Neural cell (in vitro differentiated cells): ENCODE results near the gene SLC3A2. TPM values are rescaled to one million over a fixed set of nuclear protein-coding genes. Genes with fewer than 3 reads are reported as not detected.
"Not testable (repeated sequence)": the region's sequence is repeated elsewhere in the genome, so short reads cannot be mapped to it uniquely, and the experiment has no call there.

Experiments used
- H2AFZ ChIP-seq: fragments of 200-600, 300-800 bp; sonication (generic), shearing (Covaris generic); 2 replicates; pipeline ENCODE4 v1.6.0; 2014; ENCODE audit warnings: low read depth, mild to moderate bottlenecking, antibody characterized with exemption, low read length, moderate library complexity
- H3F3A ChIP-seq: fragments of 200-600 bp; shearing (Covaris generic); 2 replicates; pipeline ENCODE4 v1.6.1; 2016; ENCODE audit warnings: mild to moderate bottlenecking, moderate library complexity, mixed read lengths, antibody characterized with exemption, low read length; ENCODE audit not compliant: insufficient read depth, poor library complexity, severe bottlenecking
- H3K27ac ChIP-seq: fragments of 200-600, 300-800 bp; sonication (generic), shearing (Covaris generic); 2 replicates; pipeline ENCODE4 v1.5.1; 2014; ENCODE audit warnings: mild to moderate bottlenecking, low read length, moderate library complexity
- H3K27me3 ChIP-seq: fragments of 300-800, 200-600 bp; sonication (generic), shearing (Covaris generic); 2 replicates; pipeline ENCODE4 v1.6.0; 2014; ENCODE audit warnings: mild to moderate bottlenecking, low read depth, low read length, moderate library complexity; ENCODE audit not compliant: insufficient read depth
- H3K36me3 ChIP-seq: fragments of 300-800, 200-600 bp; sonication (generic), shearing (Covaris generic); 2 replicates; pipeline ENCODE4 v1.5.1; 2014; ENCODE audit warnings: mild to moderate bottlenecking, antibody characterized with exemption, low read length, moderate library complexity; ENCODE audit not compliant: insufficient read depth
- H3K4me2 ChIP-seq: fragments of 300-800, 200-600 bp; sonication (generic), shearing (Covaris generic); 2 replicates; pipeline ENCODE4 v1.6.0; 2014; ENCODE audit warnings: mild to moderate bottlenecking, low read length
- H3K4me3 ChIP-seq: fragments of 300-800, 200-600 bp; sonication (generic), shearing (Covaris generic); 2 replicates; pipeline ENCODE4 v1.5.1; 2014; ENCODE audit warnings: mild to moderate bottlenecking, low read length, moderate library complexity
- H3K79me2 ChIP-seq: fragments of 200-600 bp; shearing (Covaris generic); replicated peaks from 2 replicates; pipeline ENCODE4 v1.6.0; 2014; ENCODE audit warnings: mild to moderate bottlenecking, low read length, moderate library complexity; ENCODE audit not compliant: insufficient read depth
- H3K9ac ChIP-seq: fragments of 300-800, 200-600 bp; sonication (generic), shearing (Covaris generic); 2 replicates; pipeline ENCODE4 v1.6.1; 2016; ENCODE audit warnings: mild to moderate bottlenecking, low read length, mixed read lengths
- H3K9me2 ChIP-seq: fragments of 200-600 bp; shearing (Covaris generic); 2 replicates; pipeline ENCODE4 v1.6.1; 2016; ENCODE audit warnings: mild to moderate bottlenecking, low read length, mixed read lengths; ENCODE audit not compliant: insufficient read depth
- H3K9me3 ChIP-seq: fragments of 200-600, 300-800 bp; sonication (generic), shearing (Covaris generic); 2 replicates; pipeline ENCODE4 v1.6.1; 2016; ENCODE audit warnings: mild to moderate bottlenecking, mixed run types, low read length, moderate library complexity, mixed read lengths
- H4K20me1 ChIP-seq: fragments of 200-600 bp; shearing (Covaris generic); 2 replicates; pipeline ENCODE4 v1.6.1; 2016; ENCODE audit warnings: mild to moderate bottlenecking, mixed run types; ENCODE audit not compliant: insufficient read depth
- EP300 ChIP-seq: fragments of 450-650 bp; conservative IDR thresholded peaks from 2 replicates; pipeline ENCODE4 v1.6.1; 2014; ENCODE audit warnings: antibody characterized with exemption, mild to moderate bottlenecking, moderate library complexity; ENCODE audit not compliant: poor library complexity, severe bottlenecking
- EZH2 ChIP-seq: fragments of 200-600, 300-800 bp; shearing (Covaris generic), sonication (generic); IDR thresholded peaks from 2 replicates; pipeline ENCODE4 v1.6.1; 2014; ENCODE audit warnings: antibody characterized with exemption, low read length, borderline replicate concordance, mild to moderate bottlenecking; ENCODE audit not compliant: insufficient read depth, poor library complexity, severe bottlenecking
- MXI1 ChIP-seq: fragments of 450-650 bp; conservative IDR thresholded peaks from 2 replicates; pipeline ENCODE4 v1.6.1; 2014; ENCODE audit warnings: antibody characterized with exemption, mild to moderate bottlenecking; ENCODE audit not compliant: poor library complexity, severe bottlenecking
- POLR2AphosphoS5 ChIP-seq: IDR thresholded peaks from 2 replicates; pipeline ENCODE4 v1.6.1; 2012
- RAD21 ChIP-seq: fragments of 450-650 bp; conservative IDR thresholded peaks from 2 replicates; pipeline ENCODE4 v1.6.1; 2014; ENCODE audit warnings: antibody characterized with exemption, mild to moderate bottlenecking, moderate library complexity
- SMC3 ChIP-seq: fragments of 450-650 bp; conservative IDR thresholded peaks from 2 replicates; pipeline ENCODE4 v1.6.1; 2014; ENCODE audit warnings: antibody characterized with exemption, mild to moderate bottlenecking, moderate library complexity; ENCODE audit not compliant: poor library complexity
- TAF1 ChIP-seq: IDR thresholded peaks from 2 replicates; pipeline ENCODE4 v1.6.1; 2012; ENCODE audit warnings: low read depth
- polyA plus RNA-seq: library from polyadenylated mRNA; depleted of rRNA; stranded (reverse); fragments of >200 nt; gene quantifications from 2 replicates; pipeline ENCODE4 v1.2.3, GENCODE V29; 2014
- TF ChIP-seq, protein P1 (sequence below): fragments of 450-650 bp; IDR thresholded peaks from 2 replicates; pipeline ENCODE4 v1.5.1; 2014; ENCODE audit warnings: antibody characterized with exemption, mild to moderate bottlenecking, moderate library complexity; ENCODE audit not compliant: poor library complexity, severe bottlenecking
- TF ChIP-seq, protein P2 (sequence below): IDR thresholded peaks from 2 replicates; pipeline ENCODE4 v1.6.1; 2012; ENCODE audit warnings: borderline replicate concordance

The SLC3A2 gene
- polyA plus RNA-seq, 1 donor from 2014 or later: 176 TPM

DNA sequence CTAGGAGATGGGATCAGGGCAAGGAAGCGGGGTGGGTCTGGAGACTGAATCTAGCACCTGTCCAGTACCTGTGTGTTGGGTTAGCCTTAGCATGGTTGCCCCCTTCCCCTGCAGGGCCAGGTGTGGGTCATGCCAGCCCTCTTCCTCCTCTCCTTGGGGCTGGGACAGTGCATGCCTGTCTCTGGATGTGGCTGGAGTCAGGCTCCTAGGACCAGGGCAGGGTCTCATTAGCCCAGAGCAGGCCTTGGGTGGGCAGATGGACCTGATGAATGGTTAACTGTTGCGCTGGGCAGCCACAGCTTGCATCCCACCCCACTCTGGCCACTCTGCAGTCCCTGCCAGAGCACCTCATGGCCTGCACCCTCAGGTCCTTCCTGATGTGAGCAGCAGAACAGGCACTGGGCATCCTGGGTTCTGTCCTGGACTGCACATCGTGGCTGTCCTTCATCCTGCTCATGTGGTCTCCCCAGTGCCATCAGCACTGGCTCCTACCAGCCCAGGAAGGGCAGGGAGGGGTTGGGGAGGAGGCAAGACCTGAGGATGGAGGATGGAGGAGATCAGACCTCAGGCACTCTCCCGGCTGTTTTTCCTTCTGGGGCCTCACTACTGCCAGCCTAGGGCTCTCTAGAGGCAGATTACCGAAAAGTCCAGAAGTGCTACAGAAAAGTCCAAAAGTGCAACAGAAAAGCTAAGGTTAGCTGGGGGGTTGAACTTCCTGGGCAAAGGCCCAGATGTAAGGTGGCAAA lies 53.2 kb downstream of the SLC3A2 start:
- TF ChIP-seq TAF1: no peak
- no peak for TF ChIP-seq EZH2
- no peak for TF ChIP-seq RAD21
- TF ChIP-seq MXI1: no peak
- TF ChIP-seq POLR2AphosphoS5: no peak
- TF ChIP-seq, protein P1, sequence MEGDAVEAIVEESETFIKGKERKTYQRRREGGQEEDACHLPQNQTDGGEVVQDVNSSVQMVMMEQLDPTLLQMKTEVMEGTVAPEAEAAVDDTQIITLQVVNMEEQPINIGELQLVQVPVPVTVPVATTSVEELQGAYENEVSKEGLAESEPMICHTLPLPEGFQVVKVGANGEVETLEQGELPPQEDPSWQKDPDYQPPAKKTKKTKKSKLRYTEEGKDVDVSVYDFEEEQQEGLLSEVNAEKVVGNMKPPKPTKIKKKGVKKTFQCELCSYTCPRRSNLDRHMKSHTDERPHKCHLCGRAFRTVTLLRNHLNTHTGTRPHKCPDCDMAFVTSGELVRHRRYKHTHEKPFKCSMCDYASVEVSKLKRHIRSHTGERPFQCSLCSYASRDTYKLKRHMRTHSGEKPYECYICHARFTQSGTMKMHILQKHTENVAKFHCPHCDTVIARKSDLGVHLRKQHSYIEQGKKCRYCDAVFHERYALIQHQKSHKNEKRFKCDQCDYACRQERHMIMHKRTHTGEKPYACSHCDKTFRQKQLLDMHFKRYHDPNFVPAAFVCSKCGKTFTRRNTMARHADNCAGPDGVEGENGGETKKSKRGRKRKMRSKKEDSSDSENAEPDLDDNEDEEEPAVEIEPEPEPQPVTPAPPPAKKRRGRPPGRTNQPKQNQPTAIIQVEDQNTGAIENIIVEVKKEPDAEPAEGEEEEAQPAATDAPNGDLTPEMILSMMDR: no peak
- no peak for TF ChIP-seq EP300
- TF ChIP-seq SMC3: no peak
- TF ChIP-seq, protein P2, sequence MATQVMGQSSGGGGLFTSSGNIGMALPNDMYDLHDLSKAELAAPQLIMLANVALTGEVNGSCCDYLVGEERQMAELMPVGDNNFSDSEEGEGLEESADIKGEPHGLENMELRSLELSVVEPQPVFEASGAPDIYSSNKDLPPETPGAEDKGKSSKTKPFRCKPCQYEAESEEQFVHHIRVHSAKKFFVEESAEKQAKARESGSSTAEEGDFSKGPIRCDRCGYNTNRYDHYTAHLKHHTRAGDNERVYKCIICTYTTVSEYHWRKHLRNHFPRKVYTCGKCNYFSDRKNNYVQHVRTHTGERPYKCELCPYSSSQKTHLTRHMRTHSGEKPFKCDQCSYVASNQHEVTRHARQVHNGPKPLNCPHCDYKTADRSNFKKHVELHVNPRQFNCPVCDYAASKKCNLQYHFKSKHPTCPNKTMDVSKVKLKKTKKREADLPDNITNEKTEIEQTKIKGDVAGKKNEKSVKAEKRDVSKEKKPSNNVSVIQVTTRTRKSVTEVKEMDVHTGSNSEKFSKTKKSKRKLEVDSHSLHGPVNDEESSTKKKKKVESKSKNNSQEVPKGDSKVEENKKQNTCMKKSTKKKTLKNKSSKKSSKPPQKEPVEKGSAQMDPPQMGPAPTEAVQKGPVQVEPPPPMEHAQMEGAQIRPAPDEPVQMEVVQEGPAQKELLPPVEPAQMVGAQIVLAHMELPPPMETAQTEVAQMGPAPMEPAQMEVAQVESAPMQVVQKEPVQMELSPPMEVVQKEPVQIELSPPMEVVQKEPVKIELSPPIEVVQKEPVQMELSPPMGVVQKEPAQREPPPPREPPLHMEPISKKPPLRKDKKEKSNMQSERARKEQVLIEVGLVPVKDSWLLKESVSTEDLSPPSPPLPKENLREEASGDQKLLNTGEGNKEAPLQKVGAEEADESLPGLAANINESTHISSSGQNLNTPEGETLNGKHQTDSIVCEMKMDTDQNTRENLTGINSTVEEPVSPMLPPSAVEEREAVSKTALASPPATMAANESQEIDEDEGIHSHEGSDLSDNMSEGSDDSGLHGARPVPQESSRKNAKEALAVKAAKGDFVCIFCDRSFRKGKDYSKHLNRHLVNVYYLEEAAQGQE: no peak
- Histone ChIP-seq H3F3A (no peaks in the 10 kb centered on the region), H3K4me2 (no peak overlapping the region), H2AFZ (no peak overlapping the region), H4K20me1 (no peaks in the 10 kb centered on the region), H3K79me2 (no peaks in the 10 kb centered on the region), H3K9me3 (no peaks in the 10 kb centered on the region), H3K9ac (no peak overlapping the region), H3K27me3 (no peaks in the 10 kb centered on the region), H3K9me2 (no peaks in the 10 kb centered on the region), H3K4me3 (no peak overlapping the region), H3K27ac (no peak overlapping the region), H3K36me3 (no peaks in the 10 kb centered on the region)

DNA sequence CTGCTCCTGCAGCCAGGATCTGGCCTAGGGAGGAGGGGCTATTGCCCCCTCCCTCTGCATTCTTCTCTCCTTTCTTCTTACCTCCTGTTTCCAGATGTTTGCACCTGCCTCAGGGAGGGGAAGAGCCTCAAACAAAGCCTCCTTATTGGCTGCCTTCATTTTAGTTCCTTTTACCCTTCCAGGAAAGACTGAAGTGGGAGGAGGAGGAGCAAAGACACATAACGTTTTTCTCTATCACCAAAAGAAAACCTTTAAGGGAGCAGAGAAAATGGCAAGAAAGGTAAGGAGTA lies 53.7 kb downstream of the SLC3A2 start:
- Histone ChIP-seq H3K4me3 (no peak overlapping the region), H3K4me2 (no peak overlapping the region), H3K27ac (no peak overlapping the region), H2AFZ (no peak overlapping the region), H3K9ac (no peak overlapping the region), H3K79me2 (no peaks in the 10 kb centered on the region), H3K9me3 (no peaks in the 10 kb centered on the region), H3K9me2 (no peaks in the 10 kb centered on the region), H3K36me3 (no peaks in the 10 kb centered on the region), H4K20me1 (no peaks in the 10 kb centered on the region), H3K27me3 (no peaks in the 10 kb centered on the region), H3F3A (no peaks in the 10 kb centered on the region)
- no peak for TF ChIP-seq POLR2AphosphoS5
- no peak for TF ChIP-seq MXI1
- no peak for TF ChIP-seq EP300
- TF ChIP-seq, protein P2: no peak
- no peak for TF ChIP-seq EZH2
- no peak for TF ChIP-seq SMC3
- TF ChIP-seq, protein P1: no peak
- no peak for TF ChIP-seq RAD21
- TF ChIP-seq TAF1: no peak

DNA sequence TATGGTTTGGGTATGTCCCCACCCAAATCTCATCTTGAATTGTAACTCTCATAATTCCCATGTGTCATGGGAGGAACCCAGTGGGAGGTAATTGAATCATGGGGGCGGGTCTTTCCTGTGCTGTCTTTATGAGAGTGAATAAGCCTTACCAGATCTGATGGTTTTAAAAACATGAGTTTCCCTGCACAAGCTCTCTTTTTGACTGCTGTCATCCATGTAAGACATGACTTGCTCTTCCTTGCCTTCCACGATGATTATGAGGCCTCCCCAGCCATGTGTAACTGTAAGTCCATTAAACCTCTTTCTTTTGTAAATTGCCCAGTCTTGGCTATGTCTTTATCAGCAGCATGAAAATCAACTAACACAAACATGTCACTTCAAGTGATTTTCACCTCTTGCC lies 56.8 kb downstream of the SLC3A2 start:
- not testable (repeated sequence) for H3K4me3 ChIP-seq, H4K20me1 ChIP-seq, H3K9me3 ChIP-seq, H3K9ac ChIP-seq, H3K27me3 ChIP-seq, H3K36me3 ChIP-seq, H3K4me2 ChIP-seq, H3K27ac ChIP-seq, H3F3A ChIP-seq, H2AFZ ChIP-seq, H3K79me2 ChIP-seq, H3K9me2 ChIP-seq
